ENCODE measurements around the gene OR1A1. TPM values are rescaled to one million over a fixed set of nuclear protein-coding genes. Genes with fewer than 3 reads are reported as not detected.
"Not testable (repeated sequence)": the region's sequence is repeated elsewhere in the genome, so short reads cannot be mapped to it uniquely, and the experiment has no call there.

Gene OR1A1
- total RNA-seq, 1 experiment from 2014 or later: not detected

DNA sequence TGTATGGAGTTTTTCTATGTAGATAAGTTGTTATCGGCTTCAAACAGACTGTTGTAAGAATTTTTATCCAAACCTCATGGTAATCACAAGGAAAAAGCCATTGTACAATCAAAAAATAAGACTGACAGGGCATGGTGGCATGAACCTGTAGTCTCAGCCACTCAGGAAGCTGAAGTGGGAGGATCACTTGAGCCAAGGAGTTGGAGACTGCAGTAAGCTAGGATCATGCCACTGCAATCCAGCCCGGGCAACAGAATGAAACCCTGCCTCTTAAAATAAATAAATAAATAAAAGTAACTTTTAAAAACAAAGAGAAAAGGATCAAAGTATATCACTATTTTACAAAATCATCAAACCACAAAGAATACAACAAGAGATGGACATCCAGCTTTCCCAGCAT, 14.4 kb downstream of the OR1A1 start:
- H3K36me3 ChIP-seq (ENCODE audit: insufficient read depth, low read length): no peaks in the 10 kb centered on the region
- DNase-seq: no peak
- peaks cover 36% of the 10 kb centered on the region for H3K4me1 ChIP-seq (ENCODE audit: low read length)
- no peak overlapping the region; the same call in 1 of the 2 replicates for H2AFZ ChIP-seq (ENCODE audit: low read length)
- no peaks in the 10 kb centered on the region for H4K20me1 ChIP-seq (ENCODE audit: insufficient read depth, low read depth, low read length)
- H3K4me3 ChIP-seq (ENCODE audit: low read length): no peak overlapping the region; the same call in 1 of the 2 replicates
- H3K27ac ChIP-seq (ENCODE audit: low read length): no peak overlapping the region
- no peak overlapping the region for H3K9ac ChIP-seq (ENCODE audit: low read length)
- no peaks in the 10 kb centered on the region for H3K27me3 ChIP-seq (ENCODE audit: low read length)
- peak overlapping the region; percentile 27 for H3K4me2 ChIP-seq (ENCODE audit: low read depth, low read length, poor library complexity, severe bottlenecking)
- H3K9me3 ChIP-seq (ENCODE audit: low read length): no peaks in the 10 kb centered on the region; the same call in 1 of the 2 replicates
- no peaks in the 10 kb centered on the region for H3K79me2 ChIP-seq (ENCODE audit: low read length)
- H3K9me2 ChIP-seq (replicated peaks; ENCODE audit: insufficient read depth, low read length): no peaks in the 10 kb centered on the region

DNA sequence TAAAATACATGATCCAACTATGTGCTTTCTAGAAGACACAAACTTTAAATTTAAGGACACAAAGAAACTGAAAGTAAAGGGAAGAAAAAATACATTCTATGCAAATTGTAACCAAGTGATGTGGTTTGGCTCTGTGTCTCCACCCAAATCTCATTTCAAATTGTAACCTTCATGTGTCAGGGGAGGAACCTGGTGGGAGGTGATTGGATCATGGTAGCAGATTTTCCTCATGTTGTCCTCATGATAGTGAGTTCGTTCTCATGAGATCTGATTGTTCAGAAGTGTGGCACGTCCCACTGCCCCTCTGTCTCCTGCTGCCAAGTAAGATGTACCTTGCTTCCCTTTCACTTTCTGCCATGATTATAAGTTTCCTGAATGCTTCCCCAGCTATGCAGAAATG, 15.0 kb downstream of the OR1A1 start:
- Histone ChIP-seq H3K27ac (ENCODE audit: low read length) (no peak overlapping the region), H3K9ac (ENCODE audit: low read length) (no peak overlapping the region), H3K9me2 (replicated peaks; ENCODE audit: insufficient read depth, low read length) (no peaks in the 10 kb centered on the region), H2AFZ (ENCODE audit: low read length) (peak overlapping the region; percentile 38; the same call in 1 of the 2 replicates), H3K79me2 (ENCODE audit: low read length) (no peaks in the 10 kb centered on the region), H3K9me3 (ENCODE audit: low read length) (no peaks in the 10 kb centered on the region; the same call in 1 of the 2 replicates), H3K27me3 (ENCODE audit: low read length) (no peaks in the 10 kb centered on the region), H3K4me1 (ENCODE audit: low read length) (peaks cover 36% of the 10 kb centered on the region), H3K4me2 (ENCODE audit: low read depth, low read length, poor library complexity, severe bottlenecking) (peak overlapping the region; percentile 27), H3K36me3 (ENCODE audit: insufficient read depth, low read length) (no peaks in the 10 kb centered on the region), H3K4me3 (ENCODE audit: low read length) (no peak overlapping the region; the same call in 1 of the 2 replicates), H4K20me1 (ENCODE audit: insufficient read depth, low read depth, low read length) (no peaks in the 10 kb centered on the region)
- no peak for DNase-seq

DNA sequence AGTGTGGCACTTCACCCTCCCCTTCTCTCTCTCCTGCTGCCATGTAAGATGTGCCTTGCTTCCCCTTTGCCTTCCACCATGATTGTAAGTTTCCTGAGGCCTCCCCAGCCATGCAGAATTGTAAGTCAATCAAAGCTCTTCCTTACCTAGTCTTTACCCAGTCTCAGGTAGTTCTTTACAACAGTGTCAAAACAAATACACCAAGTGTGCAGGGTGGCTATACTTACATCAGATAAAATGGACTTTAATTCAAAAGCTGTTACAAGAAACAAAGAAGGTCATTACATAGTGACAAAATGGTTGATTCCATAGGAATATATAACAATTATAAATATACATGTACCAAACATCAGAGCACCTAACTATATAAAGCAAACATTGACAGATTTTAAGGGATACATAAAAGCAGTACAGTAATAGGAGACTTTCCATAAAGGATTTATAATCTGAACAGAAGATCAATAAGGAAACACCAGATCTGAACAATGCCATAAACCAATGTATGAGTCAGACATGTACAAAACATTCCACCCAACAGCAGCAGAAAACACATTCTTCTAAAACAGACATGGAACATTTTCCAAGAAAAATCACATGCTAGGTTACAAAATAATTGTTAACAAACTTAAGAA, 17.4 kb downstream of the OR1A1 start:
- not testable (repeated sequence) for H3K27ac ChIP-seq (ENCODE audit: low read length); H3K79me2 ChIP-seq (ENCODE audit: low read length); H4K20me1 ChIP-seq (ENCODE audit: insufficient read depth, low read depth, low read length); DNase-seq; H3K9me3 ChIP-seq (ENCODE audit: low read length); H3K27me3 ChIP-seq (ENCODE audit: low read length); H2AFZ ChIP-seq (ENCODE audit: low read length); H3K36me3 ChIP-seq (ENCODE audit: insufficient read depth, low read length); H3K4me3 ChIP-seq (ENCODE audit: low read length); H3K4me2 ChIP-seq (ENCODE audit: low read depth, low read length, poor library complexity, severe bottlenecking); H3K9ac ChIP-seq (ENCODE audit: low read length); H3K9me2 ChIP-seq (replicated peaks; ENCODE audit: insufficient read depth, low read length)
- peaks cover 29% of the 10 kb centered on the region for H3K4me1 ChIP-seq (ENCODE audit: low read length)

DNA sequence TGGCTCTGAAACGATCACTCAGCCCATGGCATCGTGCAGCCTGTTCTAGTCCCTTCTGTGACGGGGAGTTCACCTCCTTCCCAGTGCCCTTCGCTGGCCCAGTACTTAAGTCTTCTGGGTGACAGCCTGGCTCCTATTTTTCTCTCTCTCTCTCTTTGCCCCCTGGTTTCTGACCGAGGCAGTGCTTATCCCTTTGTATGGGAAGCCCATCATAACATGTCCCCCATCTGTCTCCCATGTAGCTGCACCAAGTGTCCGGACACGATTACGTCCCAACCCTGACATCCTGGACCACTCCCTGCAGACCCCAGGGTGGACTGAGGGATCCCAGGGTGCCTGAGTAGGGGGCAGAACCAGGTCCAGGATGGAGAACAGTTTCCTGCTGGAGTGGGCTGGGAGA, 24.8 kb downstream of the OR1A1 start:
- H3K9me3 ChIP-seq (ENCODE audit: low read length); H3K9ac ChIP-seq (ENCODE audit: low read length); H3K4me1 ChIP-seq (ENCODE audit: low read length); H3K4me3 ChIP-seq (ENCODE audit: low read length); H2AFZ ChIP-seq (ENCODE audit: low read length); H3K36me3 ChIP-seq (ENCODE audit: insufficient read depth, low read length); H3K27me3 ChIP-seq (ENCODE audit: low read length); H3K27ac ChIP-seq (ENCODE audit: low read length); H3K4me2 ChIP-seq (ENCODE audit: low read depth, low read length, poor library complexity, severe bottlenecking); DNase-seq; H4K20me1 ChIP-seq (ENCODE audit: insufficient read depth, low read depth, low read length); H3K9me2 ChIP-seq (replicated peaks; ENCODE audit: insufficient read depth, low read length); H3K79me2 ChIP-seq (ENCODE audit: low read length): not testable (repeated sequence)

DNA sequence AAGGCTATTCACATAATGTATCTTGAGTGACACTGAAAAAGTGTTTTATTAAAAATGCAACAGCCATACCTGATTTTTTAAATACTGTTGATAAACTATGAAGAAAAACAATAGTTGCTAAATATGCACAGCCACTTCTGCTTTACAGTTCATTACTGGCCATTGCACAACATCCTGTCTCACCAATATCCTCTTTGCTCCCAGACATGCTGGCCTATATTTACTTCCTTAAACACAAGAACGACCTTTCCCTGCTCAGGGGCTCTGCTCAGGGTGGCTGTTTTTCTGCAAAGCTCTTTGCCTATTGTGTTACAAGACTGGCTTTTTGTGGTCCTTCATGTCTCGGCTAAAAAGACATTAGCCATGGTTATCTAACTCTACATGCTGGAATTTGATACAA, 31.2 kb downstream of the OR1A1 start:
- not testable (repeated sequence) for H3K27ac ChIP-seq (ENCODE audit: low read length); H3K79me2 ChIP-seq (ENCODE audit: low read length); H4K20me1 ChIP-seq (ENCODE audit: insufficient read depth, low read depth, low read length); H2AFZ ChIP-seq (ENCODE audit: low read length); H3K4me2 ChIP-seq (ENCODE audit: low read depth, low read length, poor library complexity, severe bottlenecking); DNase-seq; H3K9me2 ChIP-seq (replicated peaks; ENCODE audit: insufficient read depth, low read length); H3K9me3 ChIP-seq (ENCODE audit: low read length); H3K4me1 ChIP-seq (ENCODE audit: low read length); H3K4me3 ChIP-seq (ENCODE audit: low read length); H3K27me3 ChIP-seq (ENCODE audit: low read length); H3K36me3 ChIP-seq (ENCODE audit: insufficient read depth, low read length); H3K9ac ChIP-seq (ENCODE audit: low read length)

DNA sequence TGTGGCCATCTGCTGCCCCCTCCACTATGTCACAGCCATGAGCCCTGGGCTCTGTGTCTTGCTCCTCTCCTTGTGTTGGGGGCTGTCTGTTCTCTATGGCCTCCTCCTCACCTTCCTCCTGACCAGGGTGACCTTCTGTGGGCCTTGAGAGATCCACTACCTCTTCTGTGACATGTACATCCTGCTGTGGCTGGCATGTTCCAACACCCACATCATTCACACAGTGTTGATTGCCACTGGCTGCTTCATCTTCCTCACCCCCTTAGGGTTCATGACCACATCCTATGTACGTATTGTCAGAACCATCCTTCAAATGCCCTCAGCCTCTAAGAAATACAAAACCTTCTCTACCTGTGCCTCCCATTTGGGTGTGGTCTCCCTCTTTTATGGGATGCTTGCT, 33.6 kb downstream of the OR1A1 start:
- DNase-seq; H4K20me1 ChIP-seq (ENCODE audit: insufficient read depth, low read depth, low read length); H3K9me2 ChIP-seq (replicated peaks; ENCODE audit: insufficient read depth, low read length); H3K36me3 ChIP-seq (ENCODE audit: insufficient read depth, low read length); H3K4me1 ChIP-seq (ENCODE audit: low read length); H3K4me3 ChIP-seq (ENCODE audit: low read length); H3K79me2 ChIP-seq (ENCODE audit: low read length); H3K4me2 ChIP-seq (ENCODE audit: low read depth, low read length, poor library complexity, severe bottlenecking); H3K27me3 ChIP-seq (ENCODE audit: low read length); H3K9me3 ChIP-seq (ENCODE audit: low read length); H2AFZ ChIP-seq (ENCODE audit: low read length); H3K9ac ChIP-seq (ENCODE audit: low read length); H3K27ac ChIP-seq (ENCODE audit: low read length): not testable (repeated sequence)

DNA sequence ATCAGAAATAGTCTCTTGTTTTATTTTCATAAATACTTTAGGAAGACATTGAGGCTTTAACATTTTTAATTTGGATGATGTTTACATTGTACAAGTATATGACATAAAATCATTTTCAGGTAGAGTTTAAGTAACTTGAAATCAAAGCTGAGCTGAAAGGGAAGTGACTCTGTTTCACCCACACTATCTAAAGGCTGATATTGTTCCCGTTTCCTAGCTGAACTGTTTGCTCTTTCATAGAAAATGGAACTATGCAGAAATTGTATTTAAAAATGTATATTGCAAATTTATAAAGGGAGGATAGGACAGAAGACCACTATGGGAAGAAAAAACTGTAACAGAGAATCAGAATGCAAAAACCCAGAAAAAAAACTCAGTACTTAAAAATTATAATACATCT, 37.4 kb downstream of the OR1A1 start:
- H2AFZ ChIP-seq (ENCODE audit: low read length); H4K20me1 ChIP-seq (ENCODE audit: insufficient read depth, low read depth, low read length); H3K4me3 ChIP-seq (ENCODE audit: low read length); H3K27me3 ChIP-seq (ENCODE audit: low read length); H3K27ac ChIP-seq (ENCODE audit: low read length); DNase-seq; H3K9me2 ChIP-seq (replicated peaks; ENCODE audit: insufficient read depth, low read length); H3K4me1 ChIP-seq (ENCODE audit: low read length); H3K79me2 ChIP-seq (ENCODE audit: low read length); H3K9me3 ChIP-seq (ENCODE audit: low read length); H3K4me2 ChIP-seq (ENCODE audit: low read depth, low read length, poor library complexity, severe bottlenecking); H3K9ac ChIP-seq (ENCODE audit: low read length); H3K36me3 ChIP-seq (ENCODE audit: insufficient read depth, low read length): not testable (repeated sequence)

DNA sequence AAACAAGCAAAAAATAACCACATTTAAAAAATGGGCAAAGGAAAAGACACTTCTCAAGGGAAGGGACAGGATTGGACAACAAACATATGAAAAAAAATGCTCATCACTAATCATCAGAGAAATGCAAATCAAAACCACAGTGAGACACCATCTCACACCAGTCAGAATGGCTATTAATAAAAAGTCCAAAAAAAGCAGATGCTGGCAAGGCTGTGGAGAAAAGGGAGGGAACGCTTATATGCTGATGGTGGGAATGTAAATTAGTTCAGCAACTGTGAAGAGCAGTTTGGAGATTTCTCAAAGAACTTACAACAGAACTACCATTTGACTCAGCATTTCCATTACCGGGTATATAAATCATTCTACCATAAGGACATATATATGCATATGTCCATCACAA, 41.5 kb downstream of the OR1A1 start:
- H3K9ac ChIP-seq (ENCODE audit: low read length); H2AFZ ChIP-seq (ENCODE audit: low read length); H3K4me3 ChIP-seq (ENCODE audit: low read length); H3K9me3 ChIP-seq (ENCODE audit: low read length); DNase-seq; H3K36me3 ChIP-seq (ENCODE audit: insufficient read depth, low read length); H3K4me1 ChIP-seq (ENCODE audit: low read length); H3K4me2 ChIP-seq (ENCODE audit: low read depth, low read length, poor library complexity, severe bottlenecking); H3K9me2 ChIP-seq (replicated peaks; ENCODE audit: insufficient read depth, low read length); H3K27ac ChIP-seq (ENCODE audit: low read length); H4K20me1 ChIP-seq (ENCODE audit: insufficient read depth, low read depth, low read length); H3K27me3 ChIP-seq (ENCODE audit: low read length); H3K79me2 ChIP-seq (ENCODE audit: low read length): not testable (repeated sequence)

DNA sequence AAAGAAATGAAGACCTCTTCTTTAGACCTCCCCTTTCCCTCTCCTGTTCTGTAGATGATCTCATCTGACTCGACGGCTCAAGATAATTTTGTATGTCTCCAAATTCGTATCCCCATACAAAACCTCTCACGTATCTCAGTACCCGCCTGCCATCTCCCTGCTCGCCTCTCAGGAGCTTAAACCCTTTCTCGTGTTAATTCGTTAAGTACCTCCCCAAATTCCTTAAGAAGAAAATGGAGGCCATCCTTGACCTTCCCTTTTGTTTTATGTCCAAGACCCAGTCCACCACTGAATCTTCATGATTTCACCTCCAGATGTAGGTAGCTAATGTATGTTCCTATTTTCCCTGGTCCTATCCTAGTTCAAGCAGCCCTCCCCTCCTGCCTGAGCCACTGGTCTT, 49.1 kb downstream of the OR1A1 start:
- Histone ChIP-seq H3K79me2 (ENCODE audit: low read length) (no peaks in the 10 kb centered on the region), H3K4me3 (ENCODE audit: low read length) (no peak overlapping the region), H4K20me1 (ENCODE audit: insufficient read depth, low read depth, low read length) (no peaks in the 10 kb centered on the region), H3K4me1 (ENCODE audit: low read length) (no peaks in the 10 kb centered on the region), H3K27ac (ENCODE audit: low read length) (no peak overlapping the region), H3K9me3 (ENCODE audit: low read length) (no peaks in the 10 kb centered on the region), H3K4me2 (ENCODE audit: low read depth, low read length, poor library complexity, severe bottlenecking) (no peak overlapping the region), H3K36me3 (ENCODE audit: insufficient read depth, low read length) (no peaks in the 10 kb centered on the region), H2AFZ (ENCODE audit: low read length) (no peak overlapping the region), H3K9me2 (replicated peaks; ENCODE audit: insufficient read depth, low read length) (no peaks in the 10 kb centered on the region), H3K9ac (ENCODE audit: low read length) (no peak overlapping the region), H3K27me3 (ENCODE audit: low read length) (no peaks in the 10 kb centered on the region)
- no peak for DNase-seq

All from Karpas-422 (cell line).